ENCODE results near the gene CNOT6L. TPM values are rescaled to one million over a fixed set of nuclear protein-coding genes. Genes with fewer than 3 reads are reported as not detected.

Gene CNOT6L
- polyA plus RNA-seq, 1 donor (not counting 4 experiments of a cell fraction or from before 2014, with no cell fraction given), result 12.0 TPM

DNA sequence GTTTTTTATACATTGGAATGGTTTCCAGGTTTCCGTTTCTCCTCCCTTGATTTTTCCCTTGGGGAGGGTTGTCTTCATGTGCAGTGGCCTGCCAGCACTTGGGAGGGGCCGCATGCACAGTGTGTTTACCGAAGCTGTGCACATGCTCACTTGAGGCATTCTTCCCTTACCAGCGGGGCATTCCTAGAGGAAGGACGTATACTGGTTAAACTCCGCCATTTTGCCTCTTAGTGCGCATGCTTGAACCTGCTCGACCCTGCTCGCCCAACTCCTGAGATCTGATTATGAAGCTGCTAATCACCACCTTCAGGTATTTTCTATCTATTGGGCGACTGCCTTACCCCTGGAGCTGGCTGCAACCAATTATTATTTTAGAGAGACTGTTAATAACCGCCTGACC is 137.4 kb downstream of the CNOT6L start:
- TF ChIP-seq EZH2 (IDR thresholded peaks at IDR 0.05; ENCODE audit: low read length), result no peak
- TF ChIP-seq, protein P1, sequence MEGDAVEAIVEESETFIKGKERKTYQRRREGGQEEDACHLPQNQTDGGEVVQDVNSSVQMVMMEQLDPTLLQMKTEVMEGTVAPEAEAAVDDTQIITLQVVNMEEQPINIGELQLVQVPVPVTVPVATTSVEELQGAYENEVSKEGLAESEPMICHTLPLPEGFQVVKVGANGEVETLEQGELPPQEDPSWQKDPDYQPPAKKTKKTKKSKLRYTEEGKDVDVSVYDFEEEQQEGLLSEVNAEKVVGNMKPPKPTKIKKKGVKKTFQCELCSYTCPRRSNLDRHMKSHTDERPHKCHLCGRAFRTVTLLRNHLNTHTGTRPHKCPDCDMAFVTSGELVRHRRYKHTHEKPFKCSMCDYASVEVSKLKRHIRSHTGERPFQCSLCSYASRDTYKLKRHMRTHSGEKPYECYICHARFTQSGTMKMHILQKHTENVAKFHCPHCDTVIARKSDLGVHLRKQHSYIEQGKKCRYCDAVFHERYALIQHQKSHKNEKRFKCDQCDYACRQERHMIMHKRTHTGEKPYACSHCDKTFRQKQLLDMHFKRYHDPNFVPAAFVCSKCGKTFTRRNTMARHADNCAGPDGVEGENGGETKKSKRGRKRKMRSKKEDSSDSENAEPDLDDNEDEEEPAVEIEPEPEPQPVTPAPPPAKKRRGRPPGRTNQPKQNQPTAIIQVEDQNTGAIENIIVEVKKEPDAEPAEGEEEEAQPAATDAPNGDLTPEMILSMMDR (optimal IDR thresholded peaks at IDR 0.05 in 1 of 3, IDR thresholded peaks at IDR 0.05 in 1 of 3, conservative IDR thresholded peaks at IDR 0.05 in 1 of 3; ENCODE audit: extremely low read depth in 1 of 3, insufficient read depth in 2 of 3, low read length in 3 of 3), result no peak
- DNase-seq (ENCODE audit: low read depth, low spot score) (no peak), FAIRE-seq (no peak)
- no peak overlapping the region for H3K4me2 ChIP-seq (ENCODE audit: control insufficient read depth, extremely low read depth, insufficient read depth, low read depth, low read length)
- H3K36me3 ChIP-seq (ENCODE audit: control insufficient read depth in 2 of 2, extremely low read depth in 1 of 2, insufficient read depth in 2 of 2, low read length in 2 of 2), result no peaks in the 10 kb centered on the region
- H3K27ac ChIP-seq (ENCODE audit: control insufficient read depth, insufficient read depth, low read length), result no peak overlapping the region
- H3K9me1 ChIP-seq (ENCODE audit: control insufficient read depth, extremely low read depth, insufficient read depth, low read length), result no peaks in the 10 kb centered on the region
- H4K20me1 ChIP-seq (ENCODE audit: control insufficient read depth, extremely low read depth, insufficient read depth, low read length), result no peaks in the 10 kb centered on the region
- no peak overlapping the region for H3K4me3 ChIP-seq (ENCODE audit: control insufficient read depth in 2 of 3, extremely low read depth in 1 of 3, insufficient read depth in 2 of 3, low read depth in 1 of 3, low read length in 3 of 3)
- H3K27me3 ChIP-seq (ENCODE audit: control insufficient read depth, extremely low read depth, insufficient read depth, low read length), result no peaks in the 10 kb centered on the region
- dilution Hi-C loops (cut with MboI; ENCODE audit: extremely low pct_ligation_motif_present, low sequenced_read_pairs), result no loop called here
- no peak overlapping the region for H3K9ac ChIP-seq (ENCODE audit: control insufficient read depth, extremely low read depth, insufficient read depth, low read length)
- H3K9me3 ChIP-seq (ENCODE audit: control insufficient read depth, low read depth, low read length), result no peaks in the 10 kb centered on the region
- no peaks in the 10 kb centered on the region for H3K79me2 ChIP-seq (ENCODE audit: control insufficient read depth, insufficient read depth, low read length)
- H2AFZ ChIP-seq (ENCODE audit: control insufficient read depth, low read length), result no peak overlapping the region
- no peaks in the 10 kb centered on the region for H3K4me1 ChIP-seq (ENCODE audit: control insufficient read depth, extremely low read depth, insufficient read depth, low read length)

DNA sequence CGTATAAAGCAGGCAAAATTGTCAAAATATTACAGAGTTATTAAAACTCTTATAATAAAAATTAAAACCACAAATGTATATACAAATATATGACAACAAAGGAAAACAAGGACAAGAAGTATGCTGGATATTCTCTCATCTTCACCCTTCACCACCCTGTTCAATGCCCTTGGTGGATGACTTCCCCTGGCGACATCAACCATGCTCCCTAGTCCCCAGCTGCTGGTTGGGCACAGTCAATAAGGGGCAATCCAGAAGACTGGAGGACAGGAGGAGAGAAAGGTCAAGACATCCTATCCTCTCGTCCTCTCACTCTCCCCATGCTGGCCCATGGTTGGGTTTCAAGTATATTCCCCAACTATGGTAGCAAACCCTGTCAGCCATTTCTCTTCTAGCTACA is 142.3 kb downstream of the CNOT6L start:
- Histone ChIP-seq H3K4me3 (ENCODE audit: control insufficient read depth in 2 of 3, extremely low read depth in 1 of 3, insufficient read depth in 2 of 3, low read depth in 1 of 3, low read length in 3 of 3) (no peak overlapping the region), H3K9ac (ENCODE audit: control insufficient read depth, extremely low read depth, insufficient read depth, low read length) (no peak overlapping the region), H3K27me3 (ENCODE audit: control insufficient read depth, extremely low read depth, insufficient read depth, low read length) (no peaks in the 10 kb centered on the region), H3K4me1 (ENCODE audit: control insufficient read depth, extremely low read depth, insufficient read depth, low read length) (no peaks in the 10 kb centered on the region), H2AFZ (ENCODE audit: control insufficient read depth, low read length) (no peak overlapping the region), H3K9me1 (ENCODE audit: control insufficient read depth, extremely low read depth, insufficient read depth, low read length) (no peaks in the 10 kb centered on the region), H4K20me1 (ENCODE audit: control insufficient read depth, extremely low read depth, insufficient read depth, low read length) (no peaks in the 10 kb centered on the region), H3K27ac (ENCODE audit: control insufficient read depth, insufficient read depth, low read length) (no peak overlapping the region), H3K9me3 (ENCODE audit: control insufficient read depth, low read depth, low read length) (no peaks in the 10 kb centered on the region), H3K36me3 (ENCODE audit: control insufficient read depth in 2 of 2, extremely low read depth in 1 of 2, insufficient read depth in 2 of 2, low read length in 2 of 2) (no peaks in the 10 kb centered on the region), H3K4me2 (ENCODE audit: control insufficient read depth, extremely low read depth, insufficient read depth, low read depth, low read length) (no peak overlapping the region), H3K79me2 (ENCODE audit: control insufficient read depth, insufficient read depth, low read length) (no peaks in the 10 kb centered on the region)
- TF ChIP-seq, protein P1 (optimal IDR thresholded peaks at IDR 0.05 in 1 of 3, IDR thresholded peaks at IDR 0.05 in 1 of 3, conservative IDR thresholded peaks at IDR 0.05 in 1 of 3; ENCODE audit: extremely low read depth in 1 of 3, insufficient read depth in 2 of 3, low read length in 3 of 3), result no peak
- no peak for TF ChIP-seq EZH2 (IDR thresholded peaks at IDR 0.05; ENCODE audit: low read length)
- dilution Hi-C loops (cut with MboI; ENCODE audit: extremely low pct_ligation_motif_present, low sequenced_read_pairs), result no loop called here
- no peak for DNase-seq (ENCODE audit: low read depth, low spot score)
- FAIRE-seq, result no peak

All from keratinocyte (primary cell).